ENCODE measurements around the gene RSPH1.
A peak's percentile ranks its signal among the peaks of the same experiment; 100 is the strongest.

RSPH1 gene

GRCh38 chr21:42531771-42532170 is 35.7 kb upstream of the RSPH1 start:
- DNase-seq (ENCODE audit: extremely low read depth, insufficient read length): no peak
- Histone ChIP-seq H3K4me3 (replicated peaks; ENCODE audit: low read depth, low read length) (no peak overlapping the region), H3K36me3 (ENCODE audit: control insufficient read depth, insufficient read depth, low read length) (peaks cover 5% of the 10 kb centered on the region), H3K27me3 (replicated peaks; ENCODE audit: control insufficient read depth, insufficient read depth, low read length) (no peaks in the 10 kb centered on the region)
- TF ChIP-seq CTCF (IDR thresholded peaks at IDR 0.05; ENCODE audit: insufficient read depth, low read length, poor library complexity, severe bottlenecking): no peak

- H3K27me3 ChIP-seq (replicated peaks; ENCODE audit: control insufficient read depth, insufficient read depth, low read length): no peaks in the 10 kb centered on the region
- peaks cover 7% of the 10 kb centered on the region for H3K36me3 ChIP-seq (ENCODE audit: control insufficient read depth, insufficient read depth, low read length)
- H3K4me3 ChIP-seq (replicated peaks; ENCODE audit: low read depth, low read length): no peak overlapping the region
- TF ChIP-seq CTCF (IDR thresholded peaks at IDR 0.05; ENCODE audit: insufficient read depth, low read length, poor library complexity, severe bottlenecking): no peak
- DNase-seq (ENCODE audit: extremely low read depth, insufficient read length): no peak
Observed at GRCh38 chr21:42530167-42530518, 34.1 kb upstream of the RSPH1 start.

DNA sequence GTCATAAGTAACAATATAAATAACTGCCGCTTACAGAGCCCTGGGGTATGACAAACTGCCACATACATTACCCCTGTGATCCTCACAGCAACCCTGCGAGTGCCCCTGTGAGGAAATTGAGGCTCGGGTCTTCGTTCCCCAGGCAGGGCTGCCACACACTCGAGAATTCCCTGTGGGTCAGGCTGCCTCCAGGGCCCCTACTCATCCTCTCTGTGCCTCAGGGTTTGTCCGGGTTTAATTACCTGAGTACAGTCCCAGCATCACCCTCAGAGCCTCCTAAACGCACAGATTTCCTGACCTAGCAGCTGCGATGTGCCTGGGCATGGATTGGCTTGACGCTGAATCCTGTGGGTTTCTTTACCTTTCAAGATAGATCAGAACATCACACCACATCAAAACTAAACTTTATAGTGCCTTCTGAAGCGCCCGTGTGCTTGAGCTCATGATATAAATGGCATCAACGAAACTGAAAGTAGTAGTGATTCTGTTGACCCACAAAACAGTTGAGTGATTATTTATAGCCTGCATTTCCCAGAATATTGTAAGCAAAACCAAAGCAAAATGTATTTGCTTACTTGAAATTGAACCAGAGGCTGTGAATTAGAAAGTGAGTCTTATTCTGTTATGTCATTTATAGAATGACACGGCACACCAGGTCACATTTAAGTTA is 31.6 kb upstream of the RSPH1 start:
- Histone ChIP-seq H3K27me3 (replicated peaks; ENCODE audit: control insufficient read depth, insufficient read depth, low read length) (no peaks in the 10 kb centered on the region), H3K36me3 (ENCODE audit: control insufficient read depth, insufficient read depth, low read length) (peaks cover 6% of the 10 kb centered on the region), H3K4me3 (replicated peaks; ENCODE audit: low read depth, low read length) (peak overlapping the region; percentile 6; the same call in 1 of the 2 replicates)
- TF ChIP-seq CTCF (IDR thresholded peaks at IDR 0.05; ENCODE audit: insufficient read depth, low read length, poor library complexity, severe bottlenecking): no peak
- peak; percentile 67 for DNase-seq (ENCODE audit: extremely low read depth, insufficient read length)

DNA sequence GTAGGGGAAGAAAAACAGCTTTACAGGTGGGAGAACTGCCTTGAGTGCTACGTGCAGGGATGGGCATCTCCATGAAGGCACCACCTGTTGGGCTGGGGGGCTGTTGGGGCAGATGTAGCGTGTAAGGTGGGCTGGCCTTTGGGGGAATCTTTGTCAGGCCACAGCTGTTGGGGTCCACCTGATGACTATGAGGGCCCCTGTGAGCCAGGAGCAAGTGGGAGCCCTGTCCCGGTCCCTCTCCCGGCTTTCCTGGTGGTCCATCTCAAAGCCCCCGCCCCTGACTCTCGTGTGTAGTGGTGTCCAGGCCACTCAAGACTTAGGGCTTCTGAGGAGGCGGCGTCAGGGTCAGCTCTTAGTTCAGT is 31.1 kb upstream of the RSPH1 start:
- H3K27me3 ChIP-seq (replicated peaks; ENCODE audit: control insufficient read depth, insufficient read depth, low read length): no peaks in the 10 kb centered on the region
- peaks cover 8% of the 10 kb centered on the region for H3K36me3 ChIP-seq (ENCODE audit: control insufficient read depth, insufficient read depth, low read length)
- TF ChIP-seq CTCF (IDR thresholded peaks at IDR 0.05; ENCODE audit: insufficient read depth, low read length, poor library complexity, severe bottlenecking): no peak
- H3K4me3 ChIP-seq (replicated peaks; ENCODE audit: low read depth, low read length): no peak overlapping the region
- no peak for DNase-seq (ENCODE audit: extremely low read depth, insufficient read length)

GRCh38 chr21:42526379-42526727 is 30.3 kb upstream of the RSPH1 start:
- Histone ChIP-seq H3K27me3 (replicated peaks; ENCODE audit: control insufficient read depth, insufficient read depth, low read length) (no peaks in the 10 kb centered on the region), H3K4me3 (replicated peaks; ENCODE audit: low read depth, low read length) (no peak overlapping the region), H3K36me3 (ENCODE audit: control insufficient read depth, insufficient read depth, low read length) (peaks cover 10% of the 10 kb centered on the region)
- no peak for DNase-seq (ENCODE audit: extremely low read depth, insufficient read length)
- TF ChIP-seq CTCF (IDR thresholded peaks at IDR 0.05; ENCODE audit: insufficient read depth, low read length, poor library complexity, severe bottlenecking): no peak
